ENCODE measurements around the gene ALOX15B. TPM values are rescaled to one million over a fixed set of nuclear protein-coding genes. Genes with fewer than 3 reads are reported as not detected.

ALOX15B gene
- total and polyA plus RNA-seq, 10 of the 15 experiments (the other 5 are each of a cell fraction or from before 2014, with no cell fraction given), result 0.01 TPM; not detected in 9

DNA sequence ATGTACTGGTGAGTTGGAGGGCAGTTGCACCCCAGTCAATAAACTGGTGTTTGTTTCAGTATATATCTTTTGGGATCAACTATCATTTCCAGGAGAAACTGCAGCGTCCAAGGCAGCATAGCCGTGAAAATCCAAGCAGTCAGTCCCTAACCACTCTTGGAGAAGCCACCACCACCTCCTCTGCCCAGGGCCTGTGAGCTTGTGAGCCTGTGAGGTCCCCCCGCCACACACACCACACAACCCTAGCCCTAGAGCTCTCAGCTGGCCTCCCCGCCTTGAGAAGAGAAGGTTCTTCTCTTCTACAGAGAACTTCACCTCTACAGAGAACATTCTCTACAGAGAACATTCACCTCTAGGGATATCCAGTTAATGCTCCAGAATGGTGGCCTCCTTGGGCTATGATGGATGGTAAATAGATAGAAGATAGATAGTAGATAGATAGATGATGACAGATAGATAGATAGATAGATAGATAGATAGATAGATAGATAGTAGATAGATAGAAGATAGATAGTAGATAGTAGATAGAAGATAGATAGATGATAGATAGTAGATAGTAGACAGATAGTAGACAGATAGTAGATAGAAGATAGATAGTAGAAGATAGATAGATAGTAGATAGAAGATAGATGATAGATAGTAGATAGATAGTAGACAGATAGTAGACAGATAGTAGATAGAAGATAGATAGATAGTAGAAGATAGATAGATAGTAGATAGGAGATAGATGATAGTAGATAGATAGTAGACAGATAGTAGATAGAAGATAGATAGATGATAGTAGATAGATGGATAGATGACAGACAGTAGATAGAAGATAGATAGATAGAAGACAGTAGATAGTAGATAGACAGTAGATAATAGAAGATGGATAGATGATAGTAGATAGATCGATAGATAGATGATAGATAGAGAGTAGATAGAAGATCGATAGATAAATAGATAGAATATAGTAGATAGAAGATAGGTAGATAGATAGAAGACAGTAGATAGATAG, 13.7 kb downstream of the ALOX15B start (continued):
- TF ChIP-seq, protein P1, sequence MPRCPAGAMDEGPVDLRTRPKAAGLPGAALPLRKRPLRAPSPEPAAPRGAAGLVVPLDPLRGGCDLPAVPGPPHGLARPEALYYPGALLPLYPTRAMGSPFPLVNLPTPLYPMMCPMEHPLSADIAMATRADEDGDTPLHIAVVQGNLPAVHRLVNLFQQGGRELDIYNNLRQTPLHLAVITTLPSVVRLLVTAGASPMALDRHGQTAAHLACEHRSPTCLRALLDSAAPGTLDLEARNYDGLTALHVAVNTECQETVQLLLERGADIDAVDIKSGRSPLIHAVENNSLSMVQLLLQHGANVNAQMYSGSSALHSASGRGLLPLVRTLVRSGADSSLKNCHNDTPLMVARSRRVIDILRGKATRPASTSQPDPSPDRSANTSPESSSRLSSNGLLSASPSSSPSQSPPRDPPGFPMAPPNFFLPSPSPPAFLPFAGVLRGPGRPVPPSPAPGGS (IDR thresholded peaks at IDR 0.05; ENCODE audit: borderline replicate concordance, insufficient read depth, low read depth, low read length, poor library complexity, severe bottlenecking), result no peak
- TF ChIP-seq IRF4 (IDR thresholded peaks at IDR 0.05; ENCODE audit: low read depth, low read length) (no peak), RAD51 (IDR thresholded peaks at IDR 0.05) (no peak), IKZF1 (conservative IDR thresholded peaks at IDR 0.05) (no peak), RCOR1 (conservative IDR thresholded peaks at IDR 0.05; ENCODE audit: low read depth, low read length) (no peak)

DNA sequence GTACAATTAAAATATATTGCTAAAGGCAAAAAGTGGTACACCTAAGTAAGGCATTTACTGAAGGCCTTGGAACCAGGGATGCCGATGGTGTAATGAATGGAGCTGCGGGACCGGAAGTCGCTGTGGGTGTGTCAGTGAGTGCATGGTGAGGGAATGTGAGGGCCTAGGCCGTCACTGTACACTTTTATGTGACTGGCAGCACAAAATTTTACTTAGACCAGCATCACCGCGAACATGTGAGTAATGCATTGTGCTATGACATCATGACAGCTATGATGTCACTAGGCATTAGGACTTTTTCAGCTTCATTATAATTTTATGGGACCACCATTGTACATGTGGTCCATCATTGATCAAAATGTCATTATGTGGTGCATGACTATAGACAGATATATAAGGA, 14.7 kb downstream of the ALOX15B start:
- ChIA-PET POLR2A (no interaction called here), RAD21 (ENCODE audit: unreplicated experiment) (interaction anchor here (0.9 kb wide), 1 partner anchor 12 kb away, joined by 4 read pairs; no protein-coding TSS in a partner anchor), SMC1A (ENCODE audit: uncharacterized antibody, unreplicated experiment) (interaction anchor here (0.6 to 0.7 kb wide), 2 partner anchors 64 to 121 kb away, joined by 3 read pairs; no protein-coding TSS in a partner anchor), CTCF (interaction anchor here (0.8 to 1.1 kb wide), 2 partner anchors 12 to 64 kb away, joined by 3 to 4 read pairs; no protein-coding TSS in a partner anchor)
- intact Hi-C loops (cut with micrococcal nuclease; ENCODE audit: unreplicated experiment), result no loop called here
- Histone ChIP-seq H3K27ac (ENCODE audit: control insufficient read depth, insufficient read depth) (no peak overlapping the region), H3K4me3 (no peak overlapping the region), H2AFZ (ENCODE audit: control insufficient read depth, low read depth, low read length) (no peak overlapping the region), H3K36me3 (ENCODE audit: control insufficient read depth in 2 of 2, insufficient read depth in 2 of 2, low read length in 1 of 2) (no peaks in the 10 kb centered on the region), H4K20me1 (ENCODE audit: control insufficient read depth, insufficient read depth) (no peaks in the 10 kb centered on the region), H3K79me2 (ENCODE audit: control insufficient read depth, insufficient read depth, low read length) (no peaks in the 10 kb centered on the region), H3K4me2 (ENCODE audit: control insufficient read depth, insufficient read depth) (no peak overlapping the region), H3K9me3 (replicated peaks; ENCODE audit: control insufficient read depth, insufficient read depth, low read length) (no peaks in the 10 kb centered on the region), H3K27me3 (replicated peaks in 1 of 2; ENCODE audit: control insufficient read depth in 2 of 2, insufficient read depth in 2 of 2, low read length in 1 of 2) (peaks cover 0 to 4% of the 10 kb centered on the region in 2 experiments; a peak in 1 of 4 replicates), H3K9ac (ENCODE audit: control insufficient read depth, insufficient read depth, low read length) (no peak overlapping the region), H3K4me1 (ENCODE audit: control insufficient read depth, insufficient read depth, low read length) (peaks cover 14% of the 10 kb centered on the region)
- in situ Hi-C loops (cut with MboI), result no loop called here
- 86% methylated on average over 7 of the region's 7 CpGs for WGBS (ENCODE audit: insufficient coverage, insufficient replicate concordance, low lambda C conversion rate, missing lambda C conversion rate)
- DNase-seq (ENCODE audit: low read depth, low spot score) (no peak), ATAC-seq (no peak), FAIRE-seq (no peak)
- BruUV-seq (replicated peaks), result no TSS peak
- TF ChIP-seq BACH1 (IDR thresholded peaks at IDR 0.05; ENCODE audit: borderline replicate concordance) (no peak), SIX5 (IDR thresholded peaks at IDR 0.05; ENCODE audit: low read depth, low read length, severe bottlenecking) (no peak), RELB (IDR thresholded peaks at IDR 0.05; ENCODE audit: low read depth) (no peak), ATF7 (IDR thresholded peaks at IDR 0.05; ENCODE audit: low read depth) (no peak), TARDBP (IDR thresholded peaks at IDR 0.05; ENCODE audit: borderline replicate concordance) (no peak), MXI1 (IDR thresholded peaks at IDR 0.05; ENCODE audit: low read depth, low read length) (no peak)
- TF ChIP-seq, protein P2, sequence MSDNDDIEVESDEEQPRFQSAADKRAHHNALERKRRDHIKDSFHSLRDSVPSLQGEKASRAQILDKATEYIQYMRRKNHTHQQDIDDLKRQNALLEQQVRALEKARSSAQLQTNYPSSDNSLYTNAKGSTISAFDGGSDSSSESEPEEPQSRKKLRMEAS (IDR thresholded peaks at IDR 0.05; ENCODE audit: low read depth, low read length), result no peak
